Fibroblast of skin of left biceps (primary cell): Measurements from ENCODE around the gene FARSB.
"Not testable (repeated sequence)": the region's sequence is repeated elsewhere in the genome, so short reads cannot be mapped to it uniquely, and the experiment has no call there.

Source experiments
- DNase-seq, 2 experiments: peaks; one replicate each; pipeline ENCODE4 v3.0.0-alpha.2; 2013; ENCODE audit warnings: low read depth in 2 of 2

The FARSB gene

DNA sequence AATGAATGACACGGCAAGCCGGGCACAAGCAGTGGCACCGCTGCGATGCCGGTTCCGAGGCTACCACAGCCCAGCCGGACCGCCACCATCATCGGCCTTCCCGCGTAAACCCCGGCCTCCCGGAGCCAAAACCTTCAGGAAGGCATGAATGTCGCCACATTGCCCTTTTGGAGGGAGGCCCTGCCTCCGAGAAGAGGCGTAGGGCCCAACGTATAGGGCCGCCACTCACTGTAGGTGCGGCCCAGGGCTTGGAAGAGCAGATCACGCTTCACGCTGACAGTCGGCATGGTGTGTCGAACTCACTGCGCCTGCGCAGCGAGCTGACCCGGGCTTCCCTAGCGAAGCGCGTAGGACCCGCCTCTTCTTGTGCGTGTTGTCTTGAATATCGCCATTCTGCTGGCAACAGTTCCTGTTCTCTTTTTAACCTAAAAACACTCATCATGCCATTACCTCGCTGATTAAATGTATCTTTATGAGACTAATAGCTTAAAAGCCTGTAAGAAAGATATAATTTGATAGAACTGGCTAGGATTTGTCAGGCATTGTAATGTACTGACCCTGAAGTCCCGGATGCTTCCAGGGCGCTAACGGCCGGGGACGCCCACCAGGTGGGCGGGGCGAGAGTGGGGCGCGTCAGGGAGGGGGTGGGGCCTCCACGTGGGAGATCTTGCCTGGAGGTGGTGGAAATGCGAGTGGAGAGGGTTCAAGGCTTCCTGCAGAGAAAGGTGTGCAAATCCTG is at the start of gene FARSB:
TSS of gene FARSB (minus strand) at position 306 of the 739 bp plus-strand sequence. CDS start at position 287, 19 bp downstream.
- DNase-seq: peak; percentile 90 to 91

DNA sequence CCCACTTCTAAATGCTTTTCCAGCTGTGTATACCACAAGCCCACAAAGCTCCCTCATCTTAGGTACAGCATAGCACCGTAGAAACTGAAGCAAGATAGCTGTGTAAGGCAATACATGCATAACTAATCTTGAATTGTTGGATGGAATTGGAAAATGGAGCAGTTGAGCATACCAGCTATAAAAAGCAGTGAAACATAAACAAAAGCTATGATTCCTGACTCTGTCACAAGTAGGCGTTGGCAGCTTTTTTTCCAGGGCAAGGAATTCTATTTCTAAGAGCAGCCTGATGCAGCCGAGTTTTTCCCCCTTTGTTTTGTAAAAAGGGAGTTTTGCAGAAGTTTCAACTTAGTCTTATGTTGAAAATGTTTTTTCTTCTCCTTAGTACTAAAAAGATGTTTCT is 48.0 kb upstream of the FARSB start:
- DNase-seq: no peak

- DNase-seq: no peak
Observed at GRCh38 chr2:222703091-222703490, 47.2 kb upstream of the FARSB start.

GRCh38 chr2:222701721-222702131 is 45.8 kb upstream of the FARSB start:
- no peak for DNase-seq

GRCh38 chr2:222701233-222701632 is 45.3 kb upstream of the FARSB start:
- DNase-seq: no peak

DNA sequence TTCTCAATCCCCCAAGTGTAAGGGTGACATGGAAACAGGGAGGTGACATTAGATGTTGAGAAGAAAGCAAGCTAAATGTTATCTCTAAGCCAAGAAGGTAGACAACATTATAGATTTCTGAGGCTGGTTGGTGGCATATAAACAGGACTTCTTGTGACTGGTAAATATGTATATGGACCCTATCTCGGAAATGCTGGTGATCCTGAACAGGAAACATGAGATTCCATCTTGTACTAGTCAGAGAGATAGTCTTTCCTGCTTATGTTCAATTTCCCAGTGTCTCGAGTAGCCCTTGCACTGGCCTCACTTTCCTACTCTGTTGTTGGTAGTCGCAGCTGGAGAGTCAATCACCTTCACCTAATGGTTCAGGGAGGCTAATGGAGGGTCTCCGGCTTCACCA is 42.4 kb upstream of the FARSB start:
- no peak for DNase-seq

DNA sequence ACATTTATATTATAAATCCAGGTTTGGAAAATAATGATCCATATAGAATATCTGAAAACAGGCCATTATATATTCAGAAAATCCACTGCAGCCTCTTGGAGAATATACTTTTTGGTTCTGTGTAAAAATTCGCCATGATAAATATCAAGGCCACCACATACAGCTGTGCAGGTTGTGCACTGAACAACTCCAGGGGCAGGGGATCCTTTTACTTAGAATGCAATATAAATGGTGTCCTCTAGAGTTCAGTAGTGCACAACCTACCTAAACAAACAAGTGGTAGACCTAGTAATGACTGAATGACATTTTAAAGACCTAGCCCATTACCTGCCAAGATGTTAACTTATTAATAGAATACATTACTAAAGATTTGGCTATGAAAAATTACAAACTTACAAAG is 37.9 kb upstream of the FARSB start:
- DNase-seq: no peak

DNA sequence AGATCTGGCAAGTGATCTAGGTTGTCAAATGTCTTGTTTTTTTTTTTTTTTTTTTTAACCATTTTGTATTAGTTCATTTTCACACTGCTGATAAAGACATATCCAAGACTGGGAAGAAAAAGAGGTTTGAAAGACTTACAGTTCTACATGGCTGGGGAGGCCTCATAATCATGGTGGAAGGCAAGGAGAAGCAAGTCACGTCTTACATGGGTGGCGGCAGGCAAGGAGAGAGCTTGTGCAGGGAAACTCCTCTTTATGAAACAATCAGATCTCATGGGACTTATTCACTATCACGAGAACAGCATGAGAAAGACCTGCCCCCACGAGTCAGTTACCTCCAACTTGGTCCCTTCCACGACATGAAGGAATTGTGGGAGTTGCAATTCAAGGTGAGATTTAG is 37.5 kb upstream of the FARSB start:
- not testable (repeated sequence) for DNase-seq

GRCh38 chr2:222690564-222691200 is 34.8 kb upstream of the FARSB start:
- DNase-seq: peak in 1 of 2 experiments; percentile 30

DNA sequence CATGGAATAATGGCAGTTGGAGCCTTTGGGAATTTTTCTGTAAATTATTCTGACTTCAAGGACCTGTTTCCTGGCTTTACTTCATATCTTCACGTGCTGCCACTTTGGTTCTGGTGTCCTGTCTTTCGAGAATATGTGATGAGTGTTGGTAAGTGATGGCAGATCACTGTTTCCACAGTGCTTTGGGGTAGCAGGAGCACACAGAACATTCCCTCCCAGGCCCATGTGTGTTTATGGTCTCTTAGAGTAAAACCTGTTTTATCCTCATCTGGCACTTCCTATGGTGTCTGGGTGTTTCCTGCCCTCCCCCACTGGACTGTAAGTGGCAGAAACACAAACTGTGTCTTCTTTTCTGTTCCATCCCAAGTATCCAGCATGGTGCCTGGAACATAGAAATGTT is 33.4 kb upstream of the FARSB start:
- DNase-seq: no peak

DNA sequence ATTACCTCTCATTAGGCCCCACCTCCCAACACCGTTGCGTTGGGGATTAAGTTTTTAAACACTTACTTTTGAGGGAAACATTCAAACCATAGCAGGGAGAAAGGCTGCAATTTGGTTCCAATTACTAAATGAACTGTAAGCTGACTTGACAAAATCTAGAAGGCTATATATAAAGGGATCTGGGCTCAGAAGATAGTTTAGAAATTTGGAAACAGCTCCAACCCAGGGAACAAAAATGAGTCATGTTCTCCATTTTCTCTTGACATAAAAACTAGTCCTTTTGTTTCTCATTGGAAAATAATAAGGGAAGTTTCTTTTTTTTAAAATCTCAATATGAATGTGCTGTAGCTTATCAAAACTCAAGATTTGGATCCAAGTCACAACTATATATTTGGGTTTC is 33.0 kb upstream of the FARSB start:
- DNase-seq: no peak

- no peak for DNase-seq
Observed at GRCh38 chr2:222686086-222686750, 30.3 kb upstream of the FARSB start.

- DNase-seq: no peak
Observed at GRCh38 chr2:222683805-222684204, 27.9 kb upstream of the FARSB start.

- DNase-seq: no peak
Observed at GRCh38 chr2:222677981-222678380, 22.1 kb upstream of the FARSB start.

DNA sequence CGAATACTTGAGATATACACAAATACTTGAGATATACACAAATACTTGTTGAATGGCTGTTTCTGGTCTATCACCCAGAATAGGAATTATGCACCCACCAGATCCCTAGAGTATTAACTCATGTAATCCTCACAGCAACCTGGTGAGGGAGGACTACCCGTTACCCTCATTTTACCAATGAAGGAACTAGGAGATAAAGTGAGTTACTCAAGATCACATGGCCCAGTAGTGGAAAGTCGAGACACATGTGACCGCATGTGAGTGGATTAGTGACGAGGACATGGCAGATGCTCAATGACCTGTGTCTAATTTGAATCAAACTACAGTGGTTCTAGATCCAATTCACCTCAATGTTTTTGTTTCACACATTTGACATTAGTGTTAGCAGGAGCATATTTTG is 18.0 kb upstream of the FARSB start:
- DNase-seq: no peak

- DNase-seq: no peak
Observed at GRCh38 chr2:222673273-222673672, 17.4 kb upstream of the FARSB start.

DNA sequence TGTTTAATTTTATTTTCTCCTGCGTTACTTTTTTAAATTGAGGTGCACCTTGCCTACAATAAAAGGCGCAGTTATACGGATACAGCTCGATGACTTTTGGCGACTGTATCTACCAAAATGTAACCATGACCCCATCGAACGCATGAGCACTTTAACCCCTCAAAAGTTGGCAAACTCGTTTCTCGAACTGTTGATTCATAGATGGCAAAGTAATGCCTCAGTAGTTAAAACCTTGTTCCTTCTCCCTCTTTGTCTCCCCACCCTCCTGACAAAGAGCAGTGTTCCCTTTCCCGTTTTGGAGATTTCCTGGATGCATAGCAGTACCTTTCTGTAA is 16.1 kb upstream of the FARSB start:
- DNase-seq: no peak

GRCh38 chr2:222671259-222672067 is 15.6 kb upstream of the FARSB start, which contains the start of gene MOGAT1:
Gene MOGAT1, plus strand, starts transcription at chr2:222671658. Its CDS starts 128 bp downstream, at chr2:222671786.
- no peak for DNase-seq

DNA sequence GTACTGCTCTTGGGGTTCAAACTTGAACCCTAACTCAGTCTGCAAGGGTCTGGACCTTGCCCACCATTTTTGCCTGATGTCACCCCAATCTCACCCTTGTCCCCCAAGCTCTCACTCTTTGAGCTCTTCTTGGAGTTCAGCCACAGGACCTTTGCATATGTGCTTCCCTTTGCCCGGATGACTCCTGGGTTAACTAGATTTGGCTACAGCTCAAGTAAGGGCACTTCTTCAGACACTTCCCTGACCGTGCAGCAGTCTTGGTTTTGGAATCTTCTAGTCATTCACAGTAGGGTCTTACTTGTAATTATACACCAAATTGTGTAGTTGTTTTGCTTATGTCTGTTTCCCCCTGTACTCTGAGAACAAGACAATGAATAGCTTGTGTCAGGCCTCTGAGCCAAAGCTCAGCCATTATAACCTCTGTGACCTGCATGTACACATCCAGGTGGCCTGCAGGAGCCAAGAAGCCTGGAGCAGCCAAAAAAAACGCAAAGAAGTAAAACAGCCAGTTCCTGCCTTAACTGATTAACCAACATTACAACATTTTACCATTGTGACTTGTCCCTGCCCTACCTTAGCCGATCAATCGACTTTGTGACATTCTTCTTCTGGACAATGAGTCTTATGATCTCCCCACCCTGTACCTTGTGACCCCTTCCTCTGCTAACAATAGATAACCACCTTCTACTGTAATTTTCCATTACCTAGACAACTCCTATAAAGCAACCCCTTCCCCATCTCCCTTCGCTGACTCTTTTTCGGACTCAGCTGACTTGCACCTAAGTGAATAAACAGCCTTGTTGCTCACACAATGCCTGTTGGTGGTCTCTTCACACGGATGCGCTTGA is 14.5 kb upstream of the FARSB start:
- no peak for DNase-seq

DNA sequence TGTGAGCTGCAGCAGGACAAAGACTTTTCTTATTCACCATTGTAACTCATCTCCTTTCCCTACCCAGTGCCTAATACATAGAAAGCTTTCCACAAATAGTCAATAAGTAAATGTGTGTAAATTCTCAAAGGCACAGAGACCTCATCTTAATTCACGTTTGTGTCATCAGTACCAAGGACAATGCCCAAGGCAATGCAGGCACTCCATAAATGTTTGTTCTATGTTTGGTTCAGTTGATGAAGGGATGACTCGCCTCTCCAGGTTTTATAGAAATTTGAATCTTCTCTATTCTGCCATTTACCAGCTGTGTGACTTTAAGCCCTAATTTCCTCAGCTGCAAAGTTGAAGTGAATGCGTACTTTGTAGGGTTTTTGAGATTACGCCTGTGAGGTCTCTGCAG is 13.5 kb upstream of the FARSB start:
- no peak for DNase-seq

- no peak for DNase-seq
Observed at GRCh38 chr2:222668494-222669154, 12.7 kb upstream of the FARSB start.
